DND-41 (cell line): Measurements from ENCODE around the gene F8.

Experiments
- EZH2 ChIP-seq: IDR thresholded peaks from 3 replicates; pipeline ENCODE4 v1.6.1; 2012; ENCODE audit warnings: borderline replicate concordance, low read depth, mild to moderate bottlenecking, moderate library complexity, low read length, inconsistent platforms; ENCODE audit not compliant: severe bottlenecking
- TF ChIP-seq, protein P1 (sequence below): IDR thresholded peaks from 2 replicates; pipeline ENCODE4 v1.5.1; 2012; ENCODE audit warnings: borderline replicate concordance, low read length, moderate library complexity, mild to moderate bottlenecking; ENCODE audit not compliant: poor library complexity, severe bottlenecking; ENCODE audit errors: extremely low read depth

GRCh38 chrX:154800478-154801210, 221.9 kb downstream of the F8 start:
- TF ChIP-seq, protein P1, sequence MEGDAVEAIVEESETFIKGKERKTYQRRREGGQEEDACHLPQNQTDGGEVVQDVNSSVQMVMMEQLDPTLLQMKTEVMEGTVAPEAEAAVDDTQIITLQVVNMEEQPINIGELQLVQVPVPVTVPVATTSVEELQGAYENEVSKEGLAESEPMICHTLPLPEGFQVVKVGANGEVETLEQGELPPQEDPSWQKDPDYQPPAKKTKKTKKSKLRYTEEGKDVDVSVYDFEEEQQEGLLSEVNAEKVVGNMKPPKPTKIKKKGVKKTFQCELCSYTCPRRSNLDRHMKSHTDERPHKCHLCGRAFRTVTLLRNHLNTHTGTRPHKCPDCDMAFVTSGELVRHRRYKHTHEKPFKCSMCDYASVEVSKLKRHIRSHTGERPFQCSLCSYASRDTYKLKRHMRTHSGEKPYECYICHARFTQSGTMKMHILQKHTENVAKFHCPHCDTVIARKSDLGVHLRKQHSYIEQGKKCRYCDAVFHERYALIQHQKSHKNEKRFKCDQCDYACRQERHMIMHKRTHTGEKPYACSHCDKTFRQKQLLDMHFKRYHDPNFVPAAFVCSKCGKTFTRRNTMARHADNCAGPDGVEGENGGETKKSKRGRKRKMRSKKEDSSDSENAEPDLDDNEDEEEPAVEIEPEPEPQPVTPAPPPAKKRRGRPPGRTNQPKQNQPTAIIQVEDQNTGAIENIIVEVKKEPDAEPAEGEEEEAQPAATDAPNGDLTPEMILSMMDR, result no peak
- TF ChIP-seq EZH2, result no peak
